AG04449 (cell line): ENCODE measurements around the gene PRC1.
"Not testable (repeated sequence)": the region's sequence is repeated elsewhere in the genome, so short reads cannot be mapped to it uniquely, and the experiment has no call there.

ENCODE experiments used
- CTCF ChIA-PET: fragments of 350-600 bp; formaldehyde crosslinking; extraction: SDS; loops from one replicate; lab custom pipeline; 2021; ENCODE audit warnings: antibody characterized with exemption; lab: Yijun Ruan, JAX
- POLR2A ChIA-PET: fragments of 400-600, 350-600 bp; formaldehyde crosslinking; extraction: SDS; loops from one replicate; lab custom pipeline; 2020; ENCODE audit warnings: antibody characterized with exemption, inconsistent platforms; lab: Yijun Ruan, JAX
- DNase-seq: peaks from one replicate; pipeline ENCODE4 v3.0.0-alpha.2; 2010; ENCODE audit warnings: low read depth, low spot score
- H3K4me3 ChIP-seq: 2 replicates; pipeline ENCODE4 v1.5.1; 2011; ENCODE audit warnings: low read depth, mild to moderate bottlenecking, control low read depth, low read length
- CTCF ChIP-seq: IDR thresholded peaks from one replicate; pipeline ENCODE4 v1.5.1; 2011; ENCODE audit warnings: mild to moderate bottlenecking, moderate library complexity, low read length, control low read depth, inconsistent platforms; ENCODE audit not compliant: insufficient read depth; ENCODE audit errors: missing control alignments

Gene PRC1

GRCh38 chr15:91021516-91022074, 27.3 kb upstream of the PRC1 start:
- TF ChIP-seq CTCF: no peak
- peak overlapping the region; percentile 99 for H3K4me3 ChIP-seq
- DNase-seq: peak; percentile 9
- ChIA-PET CTCF (interaction anchor here (0.8 to 4.7 kb wide), 5 partner anchors 12 to 88 kb away, joined by 3 to 30 read pairs (median 6); no protein-coding TSS in a partner anchor), POLR2A (interaction anchor here (1.0 kb wide), 1 partner anchor 12 kb away, joined by 3 read pairs; no protein-coding TSS in a partner anchor)

DNA sequence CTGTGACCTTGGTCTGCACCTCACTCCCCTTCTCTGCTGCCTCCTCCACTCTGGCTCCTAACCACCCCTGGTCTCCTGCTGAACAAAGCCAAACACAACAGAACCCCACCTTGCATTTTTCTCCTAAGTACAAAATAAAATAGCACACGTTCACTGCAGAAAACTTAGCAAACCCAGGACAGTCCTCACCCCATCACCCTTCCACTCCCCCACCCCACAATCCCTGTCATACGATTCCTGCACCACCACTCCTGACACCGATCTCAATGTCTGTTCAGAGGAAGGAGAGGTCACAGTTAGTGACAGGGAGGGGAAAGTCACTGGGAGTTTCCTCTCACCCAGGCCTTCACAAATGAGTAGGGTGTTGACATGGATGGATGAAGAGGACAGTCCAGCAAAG, 23.8 kb upstream of the PRC1 start:
- DNase-seq: no peak
- CTCF ChIA-PET: no interaction called here
- H3K4me3 ChIP-seq: no peak overlapping the region
- POLR2A ChIA-PET: no interaction called here
- TF ChIP-seq CTCF: no peak

DNA sequence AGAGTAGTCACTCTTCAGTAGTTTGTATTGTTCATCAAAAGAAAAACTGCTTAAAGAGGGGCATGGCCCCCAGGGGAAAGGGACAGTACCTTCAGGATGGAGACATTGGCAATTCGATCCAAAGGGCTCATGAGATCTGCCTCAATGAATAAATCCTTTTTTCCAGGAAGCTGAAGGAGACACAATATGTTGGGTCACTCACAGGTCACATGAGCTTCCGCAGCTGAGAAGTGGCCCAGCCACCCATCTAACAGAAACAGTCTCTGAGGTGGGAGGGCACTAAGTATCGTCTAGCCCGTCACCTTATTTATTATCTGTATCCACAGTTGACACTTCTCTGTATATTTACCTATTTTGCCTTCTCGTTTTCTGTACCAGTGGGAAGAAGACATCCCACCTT, 23.4 kb upstream of the PRC1 start:
- no peak overlapping the region for H3K4me3 ChIP-seq
- ChIA-PET POLR2A (no interaction called here), CTCF (interaction anchor here (1.1 to 1.4 kb wide), 2 partner anchors 10 to 33 kb away, joined by 3 to 4 read pairs; no protein-coding TSS in a partner anchor)
- no peak for DNase-seq
- no peak for TF ChIP-seq CTCF

DNA sequence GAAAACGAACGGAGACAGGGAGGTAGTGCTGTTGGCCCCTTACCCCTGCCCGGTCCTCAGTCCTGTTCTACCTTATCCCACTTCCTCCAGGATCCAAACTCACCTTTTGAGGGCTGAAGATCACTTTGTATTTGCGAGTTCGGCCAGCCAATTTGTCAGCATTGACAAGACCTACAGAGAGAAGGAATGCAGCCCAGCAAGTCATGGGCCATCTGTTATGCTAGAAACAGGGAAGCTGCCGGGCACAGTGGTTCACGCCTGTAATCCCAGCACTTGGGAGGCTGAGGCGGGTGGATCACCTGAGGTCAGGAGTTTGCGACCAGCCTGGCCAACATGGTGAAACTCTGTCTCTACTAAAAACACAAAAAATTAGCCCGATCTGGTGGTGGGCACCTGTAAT, 19.4 kb upstream of the PRC1 start:
- DNase-seq, H3K4me3 ChIP-seq, CTCF ChIA-PET, POLR2A ChIA-PET: not testable (repeated sequence)

GRCh38 chr15:91007266-91007665, 12.9 kb upstream of the PRC1 start:
- no peak overlapping the region for H3K4me3 ChIP-seq
- DNase-seq: no peak
- CTCF ChIA-PET: no interaction called here
- POLR2A ChIA-PET: no interaction called here
- no peak for TF ChIP-seq CTCF

DNA sequence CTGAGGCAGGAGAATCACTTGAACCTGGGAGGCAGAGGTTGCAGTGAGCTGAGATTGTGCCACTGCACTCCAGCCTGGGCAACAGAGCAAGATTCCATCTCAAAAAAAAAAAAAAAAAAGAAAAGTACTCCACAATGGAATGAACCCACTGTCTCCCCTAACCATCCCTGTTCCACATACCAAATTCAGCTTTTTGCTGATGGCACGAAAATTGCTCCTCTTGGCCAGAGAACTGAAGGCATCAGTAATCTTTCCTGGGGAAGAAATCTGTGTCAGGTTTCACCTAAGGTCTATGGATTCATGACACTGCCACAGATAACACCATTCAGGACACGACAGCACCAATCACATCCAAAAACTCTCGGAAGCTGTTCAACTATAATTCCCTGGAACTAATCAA, 6.9 kb upstream of the PRC1 start:
- POLR2A ChIA-PET: no interaction called here
- TF ChIP-seq CTCF: no peak
- no peak overlapping the region for H3K4me3 ChIP-seq
- CTCF ChIA-PET: interaction anchor here (1.0 kb wide), 1 partner anchor 45 kb away, joined by 3 read pairs; no protein-coding TSS in a partner anchor
- no peak for DNase-seq

DNA sequence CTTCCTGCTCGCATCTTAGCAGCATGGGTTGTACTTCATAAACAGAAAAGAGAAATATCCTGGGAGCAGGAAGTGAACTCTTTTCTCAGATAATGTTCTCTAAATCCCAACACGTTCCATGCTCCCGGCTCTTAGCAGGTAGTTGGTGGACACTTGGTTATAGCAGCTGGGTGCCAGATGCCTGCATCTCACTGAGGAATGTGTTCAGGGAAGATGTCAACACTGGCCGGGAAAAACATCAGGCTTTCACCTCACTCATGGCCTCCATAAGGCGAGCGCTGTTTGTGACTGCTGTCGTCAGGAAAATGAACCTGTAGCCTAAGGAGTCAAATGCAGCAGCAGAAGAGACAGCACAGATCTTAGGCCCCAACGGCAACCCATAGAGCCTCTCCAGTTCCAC, 4.4 kb upstream of the PRC1 start:
- H3K4me3 ChIP-seq: no peak overlapping the region
- CTCF ChIA-PET: no interaction called here
- DNase-seq: no peak
- POLR2A ChIA-PET: no interaction called here
- TF ChIP-seq CTCF: no peak
